Ovary (tissue), 9 donors: ENCODE measurements around the gene GDI2. TPM values are rescaled to one million over a fixed set of nuclear protein-coding genes. Genes with fewer than 3 reads are reported as not detected.

Experiments
- DNase-seq, 5 donors: peaks; one replicate each; pipeline ENCODE4 v3.0.0-alpha.2; 2019 to 2020
- H3K27ac ChIP-seq, 2 donors: fragments of 200-600 bp; one replicate each; pipeline versions ENCODE4 v1.5.1 to v1.8.0; 2019 to 2022
- H3K27me3 ChIP-seq: fragments of 200-600 bp; one replicate; pipeline ENCODE4 v1.8.0; 2022
- H3K36me3 ChIP-seq: fragments of 200-600 bp; sonication (generic); one replicate; pipeline ENCODE4 v1.5.1; 2019
- H3K4me1 ChIP-seq: one replicate; pipeline ENCODE4 v1.8.1; 2013; ENCODE audit warnings: mild to moderate bottlenecking, moderate library complexity; ENCODE audit not compliant: insufficient read depth
- H3K4me3 ChIP-seq: fragments of 200-600 bp; sonication (generic); one replicate; pipeline ENCODE4 v1.5.1; 2017
- H3K9me3 ChIP-seq, 2 donors: fragments of 200-600 bp in 1 of 2; sonication (generic) in 1 of 2; one replicate each; pipeline versions ENCODE4 v1.5.1 to v1.8.1; 2013 to 2019; ENCODE audit warnings: mild to moderate bottlenecking in 1 of 2, moderate library complexity in 1 of 2
- CTCF ChIP-seq, 3 donors: fragments of 450-650 bp in 2 of 3; fragments of 200-600 bp in 1 of 3; IDR thresholded peaks; one replicate each; pipeline versions ENCODE4 v1.5.1 to v1.8.0; 2016 to 2022; ENCODE audit warnings: antibody characterized with exemption in 3 of 3, mild to moderate bottlenecking in 1 of 3
- EP300 ChIP-seq: sonication (generic); formaldehyde crosslinking; IDR thresholded peaks from one replicate; pipeline ENCODE4 v1.6.1; 2017; ENCODE audit warnings: antibody characterized with exemption
- POLR2A ChIP-seq: fragments of 450-650 bp; IDR thresholded peaks from one replicate; pipeline ENCODE4 v1.6.1; 2017; ENCODE audit warnings: antibody characterized with exemption, mild to moderate bottlenecking, moderate library complexity
- WGBS, 3 donors: extraction: QIAGEN DNeasy Blood & Tissue Kit in 1 of 3; methylation state at CpG; one replicate each; pipeline versions ENCODE4 v1.1.5 to v1.1.7; 2013 to 2017; 5-methylcytosine and 5-hydroxymethylcytosine counted together
- intact Hi-C, 4 donors: fragments of 100-400 bp; cut with DNase I; formaldehyde crosslinking; loops; one replicate each; pipeline versions ENCODE4 v1.11.0 to v1.15.1; 2022 to 2023
- polyA plus RNA-seq, 2 donors: library from polyadenylated mRNA; stranded (reverse); fragments of 200-250 nt in 1 of 2; fragments of 350-450 nt in 1 of 2; fragmentation: Illumina TruSeq in 1 of 2; extraction: RNeasy Lipid Tissue Mini Kit (QIAGEN cat#74804) in 1 of 2; gene quantifications; one replicate each; pipeline ENCODE4 v1.2.3, GENCODE V29; 2013 to 2014
- total RNA-seq, 7 donors: library from RNA; depleted of rRNA in 2 of 7; stranded (reverse); fragments of >200 nt in 2 of 7; fragmentation: NEBNext Ultra II Directional in 3 of 7; extraction: Animal tissue kit (Norgen Biotek cat#: 25700) in 3 of 7; gene quantifications; one replicate each; pipeline versions ENCODE4 v1.1.0 to v1.2.4, GENCODE V29; 2016 to 2023
- donor health status: DM: no; HTN: no; CAD: no; lungs with moderate emphysema.
- donor health status: DM: no; HTN: no; CAD: no.
- donor health status: Bipolar disorder and iron deficiency.
- donor health status: DM: yes; HTN: yes; CAD: no.
- donor health status: DM: no; HTN: no; CAD: no.
- donor health status: DM: yes; HTN: yes; CAD: no.

The GDI2 gene
- total and polyA plus RNA-seq, 9 donors, result 111 to 269 (median 177) TPM

GRCh38 chr10:5723692-5724091, 89.5 kb downstream of the GDI2 start:
- WGBS, 3 donors, result 37 to 40% (median 38%) methylated on average over 2 of the region's 2 CpGs
- Histone ChIP-seq H3K27me3 (no peaks in the 10 kb centered on the region), H3K27ac (no peak overlapping the region), H3K9me3 (no peaks in the 10 kb centered on the region), H3K4me1 (no peaks in the 10 kb centered on the region), H3K36me3 (no peaks in the 10 kb centered on the region), H3K4me3 (no peak overlapping the region)
- no peak for TF ChIP-seq EP300
- no peak for TF ChIP-seq CTCF (IDR thresholded peaks at IDR 0.05)
- TF ChIP-seq POLR2A, result no peak
- no peak for DNase-seq
- intact Hi-C loops, result no loop called here

- intact Hi-C loops, result no loop called here
- Histone ChIP-seq H3K36me3 (no peaks in the 10 kb centered on the region), H3K27ac (no peak overlapping the region), H3K9me3 (no peaks in the 10 kb centered on the region), H3K4me3 (no peak overlapping the region), H3K27me3 (no peaks in the 10 kb centered on the region), H3K4me1 (no peaks in the 10 kb centered on the region)
- TF ChIP-seq EP300, result no peak
- 94 to 96% (median 95%) methylated on average over 7 of the region's 7 CpGs for WGBS, 3 donors
- no peak for DNase-seq
Observed at GRCh38 chr10:5720182-5720581, 93.1 kb downstream of the GDI2 start.

GRCh38 chr10:5719546-5719945, 93.7 kb downstream of the GDI2 start:
- TF ChIP-seq CTCF (IDR thresholded peaks at IDR 0.05) (no peak), EP300 (no peak), POLR2A (no peak)
- Histone ChIP-seq H3K4me3 (no peak overlapping the region), H3K27ac (no peak overlapping the region), H3K9me3 (no peaks in the 10 kb centered on the region), H3K27me3 (no peaks in the 10 kb centered on the region), H3K4me1 (no peaks in the 10 kb centered on the region), H3K36me3 (no peaks in the 10 kb centered on the region)
- intact Hi-C loops, result no loop called here
- 93 to 97% (median 95%) methylated on average over 3 of the region's 3 CpGs for WGBS, 3 donors
- no peak for DNase-seq

Other genes with a start within 250 kb of the GDI2 start
- 10 to 100 TPM; 17.9 to 45.6 (median 29.0) TPM for gene ASB13, start 146.8 kb downstream of the GDI2 start, total RNA-seq
- gene ASB13, start 146.8 kb downstream of the GDI2 start, polyA plus RNA-seq, result 10 to 100 TPM; 15.0 to 23.2 TPM
- gene TASOR2, start 128.6 kb downstream of the GDI2 start, total RNA-seq, result 10 to 100 TPM; 60.8 to 91.2 (median 70.0) TPM
- gene TASOR2, start 128.6 kb downstream of the GDI2 start, polyA plus RNA-seq, result 10 to 100 TPM in 1 of 2 donors, 1 to 10 TPM in 1; 9.3 to 23.7 TPM
- 10 to 100 TPM in 4 of 7 donors, 1 to 10 TPM in 3; 8.6 to 15.3 (median 10.0) TPM for gene ANKRD16, start 76.5 kb upstream of the GDI2 start, total RNA-seq
- 1 to 10 TPM; 6.6 to 7.8 TPM for gene ANKRD16, start 76.5 kb upstream of the GDI2 start, polyA plus RNA-seq
- 10 to 100 TPM; 54.6 to 80.3 (median 78.3) TPM for gene FBH1, start 76.8 kb upstream of the GDI2 start, total RNA-seq
- 10 to 100 TPM; 46.4 to 64.1 TPM for gene FBH1, start 76.8 kb upstream of the GDI2 start, polyA plus RNA-seq
- gene IL15RA, start 164.1 kb upstream of the GDI2 start, total RNA-seq, result 10 to 100 TPM in 1 of 7 donors, 1 to 10 TPM in 6; 2.7 to 15.2 (median 6.2) TPM
- 10 to 100 TPM in 1 of 2 donors, 1 to 10 TPM in 1; 6.3 to 10.0 TPM for gene IL15RA, start 164.1 kb upstream of the GDI2 start, polyA plus RNA-seq
- 1 to 10 TPM in 2 of 7 donors, under 1 TPM in 3, not detected in 2; 0.13 to 1.3 (median 0.90) TPM for gene IL2RA, start 248.9 kb upstream of the GDI2 start, total RNA-seq
- gene IL2RA, start 248.9 kb upstream of the GDI2 start, polyA plus RNA-seq, result 1 to 10 TPM in 1 of 2 donors, under 1 TPM in 1; 0.07 to 5.2 TPM